ENCODE measurements around the gene CCDC142. TPM values are rescaled to one million over a fixed set of nuclear protein-coding genes. Genes with fewer than 3 reads are reported as not detected.

CCDC142 gene
- total and polyA plus RNA-seq, 9 of the 15 experiments (the other 6 are each of a cell fraction or from before 2014, with no cell fraction given): 0.55 to 11.7 (median 7.2) TPM

DNA sequence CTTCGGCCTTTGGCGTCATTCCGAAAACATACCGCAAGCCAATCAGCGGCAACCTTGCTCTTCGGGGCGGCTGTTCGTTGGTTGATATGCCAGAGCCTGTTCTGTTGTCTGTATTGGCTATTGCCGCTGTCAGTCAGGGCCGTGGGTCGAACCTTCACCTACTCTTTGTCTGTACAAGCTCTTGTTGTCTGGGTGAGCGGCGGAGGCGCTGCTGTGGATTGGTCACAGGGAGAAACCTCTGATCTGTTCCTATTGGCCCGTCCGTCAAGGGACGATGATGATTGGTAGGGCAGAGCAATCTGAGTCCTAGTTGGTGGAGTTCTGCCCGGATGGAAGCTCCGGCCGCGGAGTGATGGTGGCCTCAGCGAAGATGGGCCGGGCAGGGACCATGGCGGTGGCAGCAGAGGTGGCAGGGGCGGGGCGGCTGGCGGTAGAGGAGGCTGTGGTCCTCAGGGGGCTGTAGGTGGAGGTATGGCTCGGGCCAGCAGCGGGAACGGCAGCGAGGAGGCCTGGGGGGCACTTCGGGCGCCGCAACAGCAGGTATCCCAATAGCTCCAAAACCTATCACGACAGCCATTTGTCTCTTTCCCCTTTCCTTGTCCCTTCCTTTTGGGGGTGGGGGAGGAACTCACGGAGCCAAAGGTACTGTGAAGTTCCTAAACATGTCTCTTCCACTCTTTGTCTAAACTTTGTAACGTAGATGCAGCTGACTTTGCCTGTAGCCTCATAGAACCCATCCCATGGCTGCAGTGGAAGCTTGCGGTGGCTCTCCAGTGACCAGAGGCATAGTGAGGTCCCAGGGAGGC is 24.5 kb downstream of the CCDC142 start, which contains the start of gene WBP1 (continued):
- TF ChIP-seq NCOA2 (IDR thresholded peaks at IDR 0.05; ENCODE audit: partially characterized antibody in 2 of 2) (no peak), CHCHD3 (CRISPR knock-in tag; IDR thresholded peaks at IDR 0.05) (no peak), PTRF (tag; IDR thresholded peaks at IDR 0.05) (no peak), KLF10 (CRISPR knock-in tag; IDR thresholded peaks at IDR 0.05) (no peak), XRCC4 (IDR thresholded peaks at IDR 0.05; ENCODE audit: extremely low read depth, insufficient read depth, insufficient read length) (no peak), ZNF134 (CRISPR knock-in tag; conservative IDR thresholded peaks at IDR 0.05) (no peak), ZNF316 (IDR thresholded peaks at IDR 0.05) (no peak), HMG20B (CRISPR knock-in tag; IDR thresholded peaks at IDR 0.05) (no peak)
- TF ChIP-seq, protein P1, sequence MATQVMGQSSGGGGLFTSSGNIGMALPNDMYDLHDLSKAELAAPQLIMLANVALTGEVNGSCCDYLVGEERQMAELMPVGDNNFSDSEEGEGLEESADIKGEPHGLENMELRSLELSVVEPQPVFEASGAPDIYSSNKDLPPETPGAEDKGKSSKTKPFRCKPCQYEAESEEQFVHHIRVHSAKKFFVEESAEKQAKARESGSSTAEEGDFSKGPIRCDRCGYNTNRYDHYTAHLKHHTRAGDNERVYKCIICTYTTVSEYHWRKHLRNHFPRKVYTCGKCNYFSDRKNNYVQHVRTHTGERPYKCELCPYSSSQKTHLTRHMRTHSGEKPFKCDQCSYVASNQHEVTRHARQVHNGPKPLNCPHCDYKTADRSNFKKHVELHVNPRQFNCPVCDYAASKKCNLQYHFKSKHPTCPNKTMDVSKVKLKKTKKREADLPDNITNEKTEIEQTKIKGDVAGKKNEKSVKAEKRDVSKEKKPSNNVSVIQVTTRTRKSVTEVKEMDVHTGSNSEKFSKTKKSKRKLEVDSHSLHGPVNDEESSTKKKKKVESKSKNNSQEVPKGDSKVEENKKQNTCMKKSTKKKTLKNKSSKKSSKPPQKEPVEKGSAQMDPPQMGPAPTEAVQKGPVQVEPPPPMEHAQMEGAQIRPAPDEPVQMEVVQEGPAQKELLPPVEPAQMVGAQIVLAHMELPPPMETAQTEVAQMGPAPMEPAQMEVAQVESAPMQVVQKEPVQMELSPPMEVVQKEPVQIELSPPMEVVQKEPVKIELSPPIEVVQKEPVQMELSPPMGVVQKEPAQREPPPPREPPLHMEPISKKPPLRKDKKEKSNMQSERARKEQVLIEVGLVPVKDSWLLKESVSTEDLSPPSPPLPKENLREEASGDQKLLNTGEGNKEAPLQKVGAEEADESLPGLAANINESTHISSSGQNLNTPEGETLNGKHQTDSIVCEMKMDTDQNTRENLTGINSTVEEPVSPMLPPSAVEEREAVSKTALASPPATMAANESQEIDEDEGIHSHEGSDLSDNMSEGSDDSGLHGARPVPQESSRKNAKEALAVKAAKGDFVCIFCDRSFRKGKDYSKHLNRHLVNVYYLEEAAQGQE (IDR thresholded peaks at IDR 0.05; ENCODE audit: borderline replicate concordance): no peak
- TF ChIP-seq, protein P1 (CRISPR knock-in tag; IDR thresholded peaks at IDR 0.05; ENCODE audit: low read depth): no peak
- TF ChIP-seq, protein P2, sequence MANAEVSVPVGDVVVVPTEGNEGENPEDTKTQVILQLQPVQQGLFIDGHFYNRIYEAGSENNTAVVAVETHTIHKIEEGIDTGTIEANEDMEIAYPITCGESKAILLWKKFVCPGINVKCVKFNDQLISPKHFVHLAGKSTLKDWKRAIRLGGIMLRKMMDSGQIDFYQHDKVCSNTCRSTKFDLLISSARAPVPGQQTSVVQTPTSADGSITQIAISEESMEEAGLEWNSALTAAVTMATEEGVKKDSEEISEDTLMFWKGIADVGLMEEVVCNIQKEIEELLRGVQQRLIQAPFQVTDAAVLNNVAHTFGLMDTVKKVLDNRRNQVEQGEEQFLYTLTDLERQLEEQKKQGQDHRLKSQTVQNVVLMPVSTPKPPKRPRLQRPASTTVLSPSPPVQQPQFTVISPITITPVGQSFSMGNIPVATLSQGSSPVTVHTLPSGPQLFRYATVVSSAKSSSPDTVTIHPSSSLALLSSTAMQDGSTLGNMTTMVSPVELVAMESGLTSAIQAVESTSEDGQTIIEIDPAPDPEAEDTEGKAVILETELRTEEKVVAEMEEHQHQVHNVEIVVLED (CRISPR knock-in tag; IDR thresholded peaks at IDR 0.05): no peak

Data from K562 (cell line).